Breast epithelium (tissue), 4 donors: ENCODE results near the gene IFT88. TPM values are rescaled to one million over a fixed set of nuclear protein-coding genes. Genes with fewer than 3 reads are reported as not detected.

Experiments
- DNase-seq, 2 donors: peaks; one replicate each; pipeline ENCODE4 v3.0.0-alpha.2; 2019; ENCODE audit warnings: low spot score in 2 of 2
- H3K27ac ChIP-seq, 2 donors: fragments of 200-600 bp; sonication (generic) in 1 of 2; one replicate each; pipeline ENCODE4 v1.5.1; 2016 to 2019; ENCODE audit warnings: mild to moderate bottlenecking in 1 of 2
- H3K27me3 ChIP-seq, 2 donors: fragments of 200-600 bp; sonication (generic) in 1 of 2; one replicate each; pipeline versions ENCODE4 v1.5.1 to v1.6.0; 2017 to 2019; ENCODE audit warnings: control low read depth in 1 of 2, mild to moderate bottlenecking in 1 of 2
- H3K36me3 ChIP-seq: fragments of 200-600 bp; one replicate; pipeline ENCODE4 v1.5.1; 2019
- H3K4me1 ChIP-seq, 2 donors: fragments of 200-600 bp; sonication (generic); one replicate each; pipeline ENCODE4 v1.5.1; 2016 to 2019; ENCODE audit warnings: control low read depth in 1 of 2
- H3K4me3 ChIP-seq, 3 donors: fragments of 200-600 bp; sonication (generic); 1 replicate in 2 of 3; 2 replicates in 1 of 3; pipeline ENCODE4 v1.5.1; 2016 to 2019; ENCODE audit warnings: mild to moderate bottlenecking in 3 of 3, moderate library complexity in 2 of 3
- H3K9me3 ChIP-seq, 2 donors: fragments of 200-600 bp; sonication (generic) in 1 of 2; one replicate each; pipeline ENCODE4 v1.5.1; 2016 to 2019; ENCODE audit warnings: control low read depth in 1 of 2
- CTCF ChIP-seq, 3 donors: fragments of 450-650 bp; IDR thresholded peaks; one replicate each; pipeline ENCODE4 v1.5.1; 2016 to 2017; ENCODE audit warnings: antibody characterized with exemption in 3 of 3, mild to moderate bottlenecking in 3 of 3, moderate library complexity in 3 of 3
- POLR2A ChIP-seq: fragments of 450-650 bp; IDR thresholded peaks from one replicate; pipeline ENCODE4 v1.6.1; 2016; ENCODE audit warnings: antibody characterized with exemption, mild to moderate bottlenecking, moderate library complexity
- POLR2AphosphoS5 ChIP-seq, 3 donors: sonication (generic); formaldehyde crosslinking; IDR thresholded peaks; one replicate each; pipeline ENCODE4 v1.6.1; 2017; ENCODE audit warnings: antibody characterized with exemption in 3 of 3
- intact Hi-C: fragments of 100-400 bp; cut with DNase I; formaldehyde crosslinking; loops from one replicate; pipeline ENCODE4 v1.15.1; 2023; ENCODE audit warnings: low total_unique reads
- total RNA-seq, 3 donors: library from RNA; depleted of rRNA; stranded (reverse); fragments of >200 nt; gene quantifications; one replicate each; pipeline ENCODE4 v1.1.0, GENCODE V29; 2016

The IFT88 gene
- total RNA-seq, 3 donors from 2014 or later: 13.9 to 35.0 (median 27.9) TPM

GRCh38 chr13:20709782-20710181 is 142.8 kb downstream of the IFT88 start:
- no peaks in the 10 kb centered on the region for H3K4me1 ChIP-seq
- H3K4me3 ChIP-seq: no peak overlapping the region
- no peak overlapping the region for H3K27ac ChIP-seq
- no peaks in the 10 kb centered on the region for H3K36me3 ChIP-seq
- no peak for DNase-seq
- intact Hi-C loops: loop anchor here (10.0 kb wide), 1 partner anchor 135 kb away; no protein-coding TSS in a partner anchor
- no peaks in the 10 kb centered on the region for H3K9me3 ChIP-seq
- H3K27me3 ChIP-seq: no peaks in the 10 kb centered on the region
- TF ChIP-seq CTCF (IDR thresholded peaks at IDR 0.05): no peak
- no peak for TF ChIP-seq POLR2A
- no peak for TF ChIP-seq POLR2AphosphoS5 (IDR thresholded peaks at IDR 0.05)

- Histone ChIP-seq H3K36me3 (no peaks in the 10 kb centered on the region), H3K27me3 (no peaks in the 10 kb centered on the region), H3K9me3 (no peaks in the 10 kb centered on the region), H3K4me1 (no peaks in the 10 kb centered on the region), H3K4me3 (no peak overlapping the region), H3K27ac (no peak overlapping the region)
- intact Hi-C loops: loop anchor here (10.0 kb wide), 1 partner anchor 133 kb away; no protein-coding TSS in a partner anchor
- TF ChIP-seq POLR2AphosphoS5 (IDR thresholded peaks at IDR 0.05) (no peak), POLR2A (no peak), CTCF (IDR thresholded peaks at IDR 0.05) (no peak)
- DNase-seq: no peak
Observed at GRCh38 chr13:20711301-20712044, 144.5 kb downstream of the IFT88 start.

- no peak for DNase-seq
- H3K36me3 ChIP-seq: no peaks in the 10 kb centered on the region
- intact Hi-C loops: loop anchor here (10.0 kb wide), 1 partner anchor 132 kb away; no protein-coding TSS in a partner anchor
- no peaks in the 10 kb centered on the region for H3K4me1 ChIP-seq
- H3K27me3 ChIP-seq: no peaks in the 10 kb centered on the region
- H3K9me3 ChIP-seq: no peaks in the 10 kb centered on the region
- peak overlapping the region in 1 of 2 donors; percentile 1 for H3K27ac ChIP-seq
- peak overlapping the region; percentile 1 to 31 (median 27) for H3K4me3 ChIP-seq
- TF ChIP-seq POLR2A: no peak
- TF ChIP-seq POLR2AphosphoS5 (IDR thresholded peaks at IDR 0.05): no peak
Observed at GRCh38 chr13:20713014-20713376, 146.0 kb downstream of the IFT88 start.

GRCh38 chr13:20713751-20714150 is 146.8 kb downstream of the IFT88 start:
- H3K36me3 ChIP-seq: no peaks in the 10 kb centered on the region
- no peaks in the 10 kb centered on the region for H3K27me3 ChIP-seq
- intact Hi-C loops: loop anchor here (10.0 kb wide), 1 partner anchor 131 kb away; no protein-coding TSS in a partner anchor
- H3K4me1 ChIP-seq: no peaks in the 10 kb centered on the region
- TF ChIP-seq POLR2AphosphoS5 (IDR thresholded peaks at IDR 0.05) (no peak), CTCF (IDR thresholded peaks at IDR 0.05) (no peak), POLR2A (no peak)
- no peaks in the 10 kb centered on the region for H3K9me3 ChIP-seq
- no peak overlapping the region for H3K27ac ChIP-seq
- no peak for DNase-seq
- no peak overlapping the region for H3K4me3 ChIP-seq

- Histone ChIP-seq H3K36me3 (no peaks in the 10 kb centered on the region), H3K4me1 (no peaks in the 10 kb centered on the region)
Observed at GRCh38 chr13:20714161-20714560, 147.2 kb downstream of the IFT88 start.

More at GRCh38 chr13:20714161-20714560, 147.2 kb downstream of the IFT88 start:
- intact Hi-C loops: loop anchor here (10.0 kb wide), 1 partner anchor 131 kb away; no protein-coding TSS in a partner anchor
- TF ChIP-seq POLR2A (no peak), CTCF (IDR thresholded peaks at IDR 0.05) (no peak), POLR2AphosphoS5 (IDR thresholded peaks at IDR 0.05) (no peak)
- peak overlapping the region; percentile 58 to 76 for H3K27ac ChIP-seq
- DNase-seq: no peak
- no peaks in the 10 kb centered on the region for H3K9me3 ChIP-seq
- peak overlapping the region in 1 of 3 donors; percentile 6 for H3K4me3 ChIP-seq
- no peaks in the 10 kb centered on the region for H3K27me3 ChIP-seq
